HG03039 (cell line): Measurements from ENCODE around the gene SFRP5.

ENCODE experiments used
- ATAC-seq: cut with Tn5 transposase; IDR thresholded peaks from one replicate; pipeline ENCODE4 v1.9.1; 2021; ENCODE audit warnings: mild to moderate bottlenecking, moderate library complexity; ENCODE audit not compliant: unreplicated experiment

Gene SFRP5, protein sequence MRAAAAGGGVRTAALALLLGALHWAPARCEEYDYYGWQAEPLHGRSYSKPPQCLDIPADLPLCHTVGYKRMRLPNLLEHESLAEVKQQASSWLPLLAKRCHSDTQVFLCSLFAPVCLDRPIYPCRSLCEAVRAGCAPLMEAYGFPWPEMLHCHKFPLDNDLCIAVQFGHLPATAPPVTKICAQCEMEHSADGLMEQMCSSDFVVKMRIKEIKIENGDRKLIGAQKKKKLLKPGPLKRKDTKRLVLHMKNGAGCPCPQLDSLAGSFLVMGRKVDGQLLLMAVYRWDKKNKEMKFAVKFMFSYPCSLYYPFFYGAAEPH

GRCh38 chr10:97771913-97772823 is at the start of gene SFRP5:
TSS of gene SFRP5 (minus strand) at chr10:97771999. CDS start at chr10:97771833, 166 bp downstream.
- ATAC-seq = no peak

DNA sequence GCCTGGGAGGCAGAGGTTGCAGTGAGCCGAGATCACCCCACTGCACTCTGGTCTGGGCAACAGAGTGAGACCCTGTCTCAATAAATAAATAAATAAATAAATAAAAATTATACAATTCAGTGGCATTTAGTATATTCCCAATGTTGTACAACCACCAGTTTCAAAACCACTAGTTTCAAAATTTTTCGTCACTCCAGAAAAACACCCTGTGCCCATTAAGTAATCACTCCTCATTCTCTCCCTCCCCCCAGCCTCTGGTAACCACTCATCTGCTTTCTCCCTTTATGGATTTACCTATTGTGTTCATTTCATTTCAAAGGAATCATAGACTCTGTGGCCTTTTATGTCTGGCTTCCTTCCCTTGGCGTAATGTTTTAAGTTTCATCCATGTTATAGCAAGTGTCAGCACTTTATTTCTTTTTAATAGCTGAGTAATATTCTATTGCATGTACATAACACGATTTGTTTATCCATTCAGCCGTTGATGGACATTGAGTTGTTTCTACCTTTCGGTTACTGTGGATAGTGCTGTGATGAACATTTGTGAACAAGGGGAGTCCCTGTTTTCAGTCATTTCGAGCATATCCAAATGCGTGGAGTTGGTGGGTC is 48.4 kb upstream of the SFRP5 start:
- ATAC-seq = no peak

DNA sequence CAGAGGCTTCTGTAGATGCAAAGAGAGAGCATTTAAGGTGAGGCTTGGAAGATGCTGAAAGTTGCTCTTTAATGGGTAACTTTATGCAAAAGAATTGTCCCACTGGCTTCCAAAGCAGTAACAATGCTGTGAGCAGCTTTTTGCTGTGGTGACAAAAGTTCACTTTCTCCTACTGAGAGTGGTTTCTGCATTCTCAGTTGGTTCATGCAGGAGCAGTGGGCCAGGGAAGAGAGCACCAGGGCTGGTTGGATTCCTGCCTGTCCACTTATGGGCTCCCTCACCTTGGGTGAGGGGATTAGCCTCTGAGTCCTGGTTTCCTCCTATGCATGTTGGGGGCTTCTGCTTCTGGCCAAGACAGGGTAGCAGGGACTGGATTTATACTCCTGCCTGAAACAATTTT is 46.8 kb upstream of the SFRP5 start:
- no peak for ATAC-seq

GRCh38 chr10:97816609-97817008 is 44.8 kb upstream of the SFRP5 start:
- no peak for ATAC-seq

GRCh38 chr10:97814996-97815395 is 43.2 kb upstream of the SFRP5 start:
- ATAC-seq = no peak

GRCh38 chr10:97813311-97813710 is 41.5 kb upstream of the SFRP5 start:
- no peak for ATAC-seq

GRCh38 chr10:97812696-97813095 is 40.9 kb upstream of the SFRP5 start:
- no peak for ATAC-seq

GRCh38 chr10:97811958-97812357 is 40.2 kb upstream of the SFRP5 start:
- ATAC-seq = no peak

GRCh38 chr10:97810446-97810845 is 38.6 kb upstream of the SFRP5 start:
- no peak for ATAC-seq

- ATAC-seq = no peak
Observed at GRCh38 chr10:97805949-97806348, 34.1 kb upstream of the SFRP5 start.

DNA sequence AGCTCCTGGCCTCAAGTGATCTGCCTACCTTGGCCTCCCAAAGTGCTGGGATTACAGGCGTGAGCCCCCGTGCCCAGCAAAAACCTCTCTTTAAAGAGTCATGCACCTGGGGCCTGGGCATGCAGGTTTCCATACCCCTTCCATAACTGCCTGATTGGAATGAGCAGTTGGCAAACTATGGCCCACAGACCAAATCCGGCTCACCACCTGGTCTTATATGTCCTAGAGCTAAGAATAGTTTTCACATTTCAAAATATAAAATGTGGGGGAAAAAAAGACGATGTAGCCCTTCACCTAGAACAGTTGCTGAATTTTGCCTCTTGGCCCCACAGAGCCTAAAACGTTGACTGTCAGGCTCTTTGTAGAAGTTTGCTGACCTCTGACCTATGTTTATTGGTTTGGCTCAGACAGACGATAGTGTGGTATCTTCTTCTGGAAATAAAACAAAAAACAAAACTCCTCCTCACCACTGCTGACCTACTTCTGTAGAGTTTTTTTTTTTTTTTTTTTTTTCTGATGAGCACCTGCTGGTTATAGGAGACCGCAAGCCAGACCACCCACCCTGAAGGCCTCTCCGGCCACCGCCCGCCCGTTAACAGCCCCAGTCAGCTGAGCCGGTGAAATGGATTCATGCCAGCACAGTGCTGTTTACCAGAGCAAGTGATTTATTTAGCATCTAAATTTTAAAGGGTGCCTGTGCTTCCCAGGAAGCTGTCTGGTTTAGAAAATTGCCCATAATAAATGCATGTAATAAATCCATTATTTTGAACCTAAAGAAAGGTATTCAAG is 33.5 kb upstream of the SFRP5 start:
- no peak for ATAC-seq

DNA sequence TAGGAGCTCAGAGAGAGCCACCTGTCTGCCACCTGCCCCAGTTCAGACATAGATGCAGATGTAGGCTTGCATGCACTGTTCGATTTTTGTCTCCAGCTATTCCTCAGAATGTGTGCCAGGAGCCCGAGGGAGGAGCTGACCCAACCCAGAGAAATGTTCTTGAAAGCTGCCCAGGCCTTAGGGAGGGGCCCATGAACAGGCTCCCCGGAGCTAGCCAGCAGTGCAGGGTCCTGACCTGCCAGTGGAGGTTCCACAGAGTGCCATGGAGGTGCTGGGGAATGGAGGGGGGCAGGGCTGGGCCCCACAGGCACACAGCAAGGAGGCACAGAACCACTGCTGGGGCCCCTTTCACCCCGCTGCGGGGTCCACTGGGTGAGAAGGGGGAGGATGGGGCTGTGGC is 29.6 kb upstream of the SFRP5 start:
- no peak for ATAC-seq

- no peak for ATAC-seq
Observed at GRCh38 chr10:97800474-97800873, 28.7 kb upstream of the SFRP5 start.

GRCh38 chr10:97798958-97799610 is 27.3 kb upstream of the SFRP5 start:
- ATAC-seq = no peak

DNA sequence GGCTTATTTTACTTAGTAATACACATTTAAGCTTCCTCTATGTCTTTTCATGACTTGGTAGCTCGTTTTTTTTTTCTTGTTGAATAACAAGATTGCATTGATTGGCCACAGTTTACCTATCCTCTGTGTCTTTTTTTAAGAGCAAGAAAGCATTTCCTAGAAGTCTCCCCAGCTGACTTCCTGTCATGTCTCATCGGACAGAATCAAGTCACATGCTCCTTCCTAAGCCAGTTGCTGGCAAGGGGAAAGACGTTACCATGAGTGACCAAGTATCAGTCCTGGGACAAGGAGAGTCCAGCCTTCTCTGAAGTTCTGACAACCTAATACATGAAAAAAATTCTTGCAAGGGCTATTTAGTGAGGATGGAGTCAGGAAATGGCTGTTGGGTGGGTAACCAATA is 24.9 kb upstream of the SFRP5 start:
- no peak for ATAC-seq

GRCh38 chr10:97795886-97796285 is 24.1 kb upstream of the SFRP5 start:
- no peak for ATAC-seq

DNA sequence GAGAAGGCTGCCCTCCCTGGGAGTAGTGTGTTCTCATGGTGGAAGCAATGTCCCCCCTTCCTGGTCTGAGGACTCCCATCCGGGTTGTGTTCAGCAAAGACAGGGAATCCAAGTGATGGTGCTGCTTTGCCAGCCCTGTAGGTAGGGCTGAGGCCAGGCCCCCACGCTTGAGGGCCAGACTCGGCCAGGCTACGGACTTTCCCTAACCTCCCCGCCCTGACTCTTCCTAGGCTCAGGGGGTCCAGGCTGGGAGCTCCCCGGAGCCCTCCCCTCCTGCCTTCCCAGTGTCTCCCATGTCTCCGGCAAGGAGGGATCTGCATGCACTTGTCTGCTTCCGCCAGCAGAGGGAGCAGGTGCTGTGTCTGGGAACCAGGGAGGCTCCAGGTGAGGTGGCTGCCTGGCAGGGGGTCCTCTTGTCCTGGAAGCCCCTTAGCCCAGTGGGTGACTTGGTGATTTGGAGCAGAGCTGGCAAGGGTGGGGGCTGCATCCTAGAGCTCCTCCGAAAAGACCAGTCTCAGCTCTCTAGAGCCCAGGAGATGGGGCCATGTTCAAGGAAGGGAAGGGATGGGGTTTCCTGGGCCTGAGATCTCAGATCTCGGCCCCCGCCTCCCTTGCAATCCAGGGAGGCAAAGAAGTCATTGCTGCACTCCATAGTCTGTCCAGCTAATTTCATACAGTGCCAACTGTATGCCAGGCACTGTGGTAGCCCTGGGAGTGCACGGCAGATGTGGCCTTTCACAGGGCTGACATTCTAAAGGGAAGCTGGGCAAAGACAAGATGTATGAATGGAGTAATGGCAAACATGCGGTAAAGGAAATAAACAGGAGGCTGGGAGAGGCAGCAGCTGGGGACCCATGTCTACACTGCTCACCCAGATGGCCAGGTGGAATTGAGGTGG is 20.3 kb upstream of the SFRP5 start:
- peak; percentile 53 for ATAC-seq

- ATAC-seq = no peak
Observed at GRCh38 chr10:97789770-97790397, 18.1 kb upstream of the SFRP5 start.
